Measurements from ENCODE around the gene ADGRE1.

The ADGRE1 gene

DNA sequence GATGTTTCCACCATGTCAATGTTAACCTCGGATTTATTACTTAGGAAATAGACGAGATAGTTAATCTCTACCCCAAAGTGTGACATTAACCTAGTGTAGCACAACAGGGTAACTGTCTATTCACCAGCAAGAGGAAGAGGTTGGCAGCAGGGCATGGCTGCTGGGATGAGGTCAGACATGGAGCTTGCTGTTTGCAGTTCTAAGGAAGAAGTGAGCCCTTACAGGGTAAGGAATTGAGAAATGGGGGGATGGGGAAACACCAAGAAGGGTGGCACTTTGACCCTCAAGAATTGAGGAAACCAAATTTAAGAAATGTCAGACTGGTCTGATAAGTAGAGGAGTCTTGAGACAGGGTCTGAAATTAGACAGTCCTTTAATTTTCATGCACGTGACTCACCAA is 71.4 kb downstream of the ADGRE1 start:
- FAIRE-seq: no peak

- FAIRE-seq: no peak
Observed at GRCh38 chr19:6963244-6963852, 76.0 kb downstream of the ADGRE1 start.

DNA sequence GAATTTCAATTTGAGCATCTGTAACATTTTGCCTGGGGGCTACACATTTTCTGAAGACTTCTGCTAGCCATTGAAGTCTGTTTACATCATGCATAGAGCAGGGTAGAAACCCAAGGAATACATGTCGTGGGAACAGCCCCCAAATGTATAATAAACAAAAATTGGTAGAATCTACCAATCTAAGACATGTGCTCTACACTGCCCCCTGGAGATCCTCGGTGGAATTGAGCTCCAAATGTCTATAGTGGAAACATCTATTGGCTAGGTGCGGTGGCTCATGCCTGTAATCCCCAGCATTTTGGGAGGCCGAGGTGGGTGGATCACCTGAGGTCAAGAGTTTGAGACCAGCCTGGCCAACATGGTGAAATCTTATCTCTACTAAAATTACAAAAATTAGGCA is 76.6 kb downstream of the ADGRE1 start:
- no peak for FAIRE-seq

DNA sequence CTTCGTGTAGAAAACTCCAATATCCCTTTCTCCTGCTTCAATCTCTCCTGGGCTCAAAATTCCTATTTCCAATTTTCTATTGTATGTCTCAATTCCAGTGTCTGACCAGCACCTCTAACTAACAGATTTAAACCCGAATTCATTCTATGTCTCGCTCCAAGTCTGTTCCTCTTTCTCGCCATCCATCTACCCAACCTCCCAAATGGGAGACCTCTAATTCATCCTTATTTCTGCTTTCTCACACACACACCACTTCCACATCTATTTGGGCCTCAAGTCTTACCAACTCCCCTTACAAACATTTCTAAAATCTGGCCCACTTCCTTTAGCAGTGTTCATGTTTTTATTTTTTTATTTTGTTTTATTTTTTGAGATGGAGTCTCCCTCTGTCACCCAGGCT is 80.6 kb downstream of the ADGRE1 start:
- FAIRE-seq: no peak

GRCh38 chr19:6969490-6969889 is 82.1 kb downstream of the ADGRE1 start:
- no peak for FAIRE-seq

GRCh38 chr19:6970021-6970420 is 82.6 kb downstream of the ADGRE1 start:
- FAIRE-seq: no peak

DNA sequence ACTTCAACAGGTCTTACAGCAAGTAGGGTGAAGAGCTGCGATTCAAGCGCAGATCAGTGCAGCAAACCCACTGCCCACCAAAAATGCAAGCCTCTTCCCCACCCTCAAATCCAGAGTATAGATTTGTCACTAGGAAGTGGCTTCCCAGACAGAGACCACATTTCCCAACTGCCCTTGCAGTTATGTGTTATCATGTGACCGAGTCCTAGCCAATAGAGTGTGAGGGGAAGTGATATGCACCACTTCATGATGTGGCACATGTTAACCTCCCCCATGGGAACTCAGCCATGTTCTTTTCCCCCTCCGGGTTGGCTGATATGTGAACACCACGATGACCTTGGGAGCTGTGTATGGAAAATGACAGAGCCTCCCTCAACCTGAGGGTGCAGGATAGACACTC is 83.1 kb downstream of the ADGRE1 start:
- FAIRE-seq: no peak

DNA sequence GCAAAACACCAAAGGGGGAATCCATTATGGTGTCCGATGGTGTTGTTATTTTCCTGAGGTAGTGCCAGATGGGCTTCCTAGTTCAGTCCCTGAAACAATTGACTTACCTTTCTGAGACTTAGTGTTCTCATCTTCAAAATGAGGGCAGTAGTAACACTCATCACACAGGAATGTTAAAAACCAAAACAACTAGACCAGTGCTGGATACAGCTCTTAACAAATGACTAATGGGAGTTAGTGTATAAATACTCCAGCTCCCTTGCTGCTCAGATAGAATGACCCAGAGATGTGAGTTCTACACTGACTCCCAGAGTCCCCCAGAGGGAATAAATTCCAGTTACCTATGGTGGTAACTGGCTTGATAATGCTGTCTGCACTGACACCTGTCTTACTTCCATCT is 84.0 kb downstream of the ADGRE1 start:
- FAIRE-seq: no peak

DNA sequence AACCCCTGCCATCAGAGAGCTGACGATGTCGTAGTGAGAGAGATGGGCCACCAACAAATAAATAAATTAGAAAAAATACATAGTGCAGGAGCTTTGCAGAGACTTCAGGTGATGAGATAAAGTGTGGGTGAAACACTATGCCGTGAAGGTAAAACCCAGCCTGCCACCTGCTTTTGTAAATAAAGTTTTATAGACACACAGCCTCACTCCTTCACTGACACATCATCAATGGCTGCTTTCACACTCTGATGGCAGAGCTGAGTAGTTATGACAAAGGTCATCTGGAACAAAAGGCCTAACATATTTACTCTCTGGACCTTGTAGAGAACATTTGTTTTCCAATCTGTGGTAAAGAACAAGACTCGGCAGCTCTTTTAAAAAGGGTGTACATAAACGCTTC is 88.8 kb downstream of the ADGRE1 start:
- FAIRE-seq: no peak

- FAIRE-seq: no peak
Observed at GRCh38 chr19:6979399-6979798, 92.0 kb downstream of the ADGRE1 start.

- no peak for FAIRE-seq
Observed at GRCh38 chr19:6983448-6983847, 96.1 kb downstream of the ADGRE1 start.

GRCh38 chr19:6987850-6988249 is 100.5 kb downstream of the ADGRE1 start:
- no peak for FAIRE-seq

GRCh38 chr19:6988257-6988656 is 100.9 kb downstream of the ADGRE1 start:
- FAIRE-seq: no peak

Data from colon (tissue), 2 donors.